GM21423 (cell line): Measurements from ENCODE around the gene AUH.

Source experiments
- ATAC-seq: cut with Tn5 transposase; IDR thresholded peaks from one replicate; pipeline ENCODE4 v1.9.1; 2021; ENCODE audit warnings: mild to moderate bottlenecking, moderate library complexity; ENCODE audit not compliant: unreplicated experiment

Gene AUH

GRCh38 chr9:91297306-91297705 is 64.4 kb downstream of the AUH start:
- no peak for ATAC-seq

- no peak for ATAC-seq
These were observed 65.4 kb downstream of the AUH start for GRCh38 chr9:91296354-91296753.

- no peak for ATAC-seq
These were observed 66.4 kb downstream of the AUH start for GRCh38 chr9:91295357-91295756.

DNA sequence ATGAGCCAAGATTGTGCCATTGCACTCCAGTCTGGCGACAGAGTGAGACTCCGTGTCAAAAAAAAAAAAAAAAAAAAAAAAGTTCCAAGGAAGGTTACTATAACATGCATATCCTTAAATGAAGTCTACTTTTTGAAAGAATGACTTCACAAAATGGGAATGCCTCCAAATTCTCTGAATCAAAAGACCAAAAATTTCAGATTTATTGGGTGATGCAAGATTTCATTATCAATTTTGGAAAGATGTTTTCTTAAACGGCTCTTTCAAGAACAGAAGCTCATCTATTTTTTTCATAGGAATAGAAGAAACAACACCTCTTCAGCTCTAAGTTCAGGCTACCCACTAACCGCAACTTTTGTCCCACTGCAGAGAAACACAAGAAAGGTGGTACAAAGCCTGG is 69.9 kb downstream of the AUH start:
- no peak for ATAC-seq

GRCh38 chr9:91289244-91289643 is 72.5 kb downstream of the AUH start:
- ATAC-seq = no peak

DNA sequence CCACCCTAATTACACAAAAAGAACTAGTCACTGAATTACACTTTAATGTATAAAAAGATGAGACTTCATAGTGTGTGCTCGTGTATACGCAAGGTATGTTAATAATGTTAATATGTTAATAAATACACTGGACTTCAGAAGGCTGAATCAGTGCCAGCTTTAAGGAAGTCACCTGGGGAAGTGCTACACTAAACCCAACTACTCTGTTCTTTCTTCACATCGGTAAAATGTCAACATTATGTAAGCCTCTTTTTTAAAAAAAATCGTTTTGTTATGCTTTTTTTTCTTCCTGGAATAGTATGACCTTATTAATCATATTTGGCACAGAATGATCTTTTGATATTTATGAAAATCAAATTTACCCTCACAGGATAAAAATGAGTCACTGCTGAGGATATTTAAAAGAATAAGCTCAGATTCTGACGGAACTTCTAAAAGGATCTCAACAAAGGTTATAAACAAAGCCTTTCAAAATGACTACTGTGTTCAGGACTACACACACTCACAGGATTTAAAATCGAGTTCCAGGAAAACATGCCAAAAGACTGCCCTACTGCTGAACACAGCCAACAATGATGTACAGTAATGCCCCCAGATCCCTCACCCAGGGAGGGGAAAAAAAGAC is 75.9 kb downstream of the AUH start:
- no peak for ATAC-seq

GRCh38 chr9:91282292-91282691 is 79.4 kb downstream of the AUH start:
- ATAC-seq = no peak

- no peak for ATAC-seq
These were observed 82.2 kb downstream of the AUH start for GRCh38 chr9:91279296-91280204.

- ATAC-seq = no peak
These were observed 85.2 kb downstream of the AUH start for GRCh38 chr9:91276513-91276912.

- ATAC-seq = no peak
These were observed 86.1 kb downstream of the AUH start for GRCh38 chr9:91275655-91276054.

GRCh38 chr9:91274949-91275492 is 86.7 kb downstream of the AUH start:
- ATAC-seq = no peak

DNA sequence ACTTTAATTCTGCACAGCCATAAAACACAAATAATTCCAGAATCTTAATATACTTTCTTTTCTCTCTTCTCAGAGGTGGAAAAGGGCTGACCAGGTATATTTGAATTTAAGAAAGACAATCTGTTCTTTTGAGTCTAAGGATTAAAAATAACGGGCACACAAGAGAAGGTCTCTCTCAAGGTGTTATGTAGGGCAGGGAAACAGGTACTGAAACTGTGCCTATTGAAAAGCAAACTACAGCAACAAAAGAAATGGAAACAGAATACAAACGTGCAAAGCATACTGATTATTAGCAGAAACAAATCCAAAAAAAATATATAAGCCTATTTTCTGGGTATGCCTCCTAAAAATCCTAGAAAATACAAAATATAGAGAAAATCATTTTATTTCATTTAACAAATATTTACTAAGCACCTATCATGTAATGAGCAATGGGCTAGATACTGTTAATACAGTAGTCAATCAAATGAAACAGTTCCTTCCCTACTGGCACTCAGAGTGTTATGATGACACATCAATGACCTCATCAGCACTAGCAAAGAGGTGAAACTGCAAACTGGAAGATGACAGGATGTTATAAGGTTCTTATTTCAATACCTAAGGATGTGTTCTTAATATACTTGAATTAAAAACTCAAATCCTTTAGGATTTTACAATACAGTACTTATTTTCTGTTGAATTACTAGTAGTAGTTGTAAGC is 87.7 kb downstream of the AUH start:
- no peak for ATAC-seq

DNA sequence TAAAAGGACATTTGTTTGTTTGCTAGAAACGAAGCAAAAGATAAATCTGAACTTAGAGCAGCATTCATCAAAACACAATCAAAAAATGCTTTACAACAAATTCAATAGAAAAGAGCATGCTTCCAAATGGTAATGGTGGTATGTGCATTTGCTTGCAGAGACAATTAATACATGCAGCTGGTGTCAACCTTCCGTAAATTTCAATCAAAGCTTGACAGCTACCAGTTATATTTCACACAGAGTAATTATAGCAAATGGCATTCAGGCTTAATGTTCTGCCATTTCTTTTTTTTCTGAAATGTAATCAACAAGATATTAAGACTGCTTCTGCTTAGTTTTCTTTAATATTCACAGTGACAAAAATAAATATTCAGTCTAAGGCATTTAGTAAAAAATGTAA is 90.6 kb downstream of the AUH start:
- ATAC-seq = no peak

- ATAC-seq = no peak
These were observed 91.7 kb downstream of the AUH start for GRCh38 chr9:91269907-91270491.

- no peak for ATAC-seq
These were observed 95.3 kb downstream of the AUH start for GRCh38 chr9:91266448-91266847.

GRCh38 chr9:91265514-91265913 is 96.2 kb downstream of the AUH start:
- ATAC-seq = no peak

- no peak for ATAC-seq
These were observed 100.3 kb downstream of the AUH start for GRCh38 chr9:91261417-91261816.

GRCh38 chr9:91259162-91259561 is 102.6 kb downstream of the AUH start:
- ATAC-seq = no peak

DNA sequence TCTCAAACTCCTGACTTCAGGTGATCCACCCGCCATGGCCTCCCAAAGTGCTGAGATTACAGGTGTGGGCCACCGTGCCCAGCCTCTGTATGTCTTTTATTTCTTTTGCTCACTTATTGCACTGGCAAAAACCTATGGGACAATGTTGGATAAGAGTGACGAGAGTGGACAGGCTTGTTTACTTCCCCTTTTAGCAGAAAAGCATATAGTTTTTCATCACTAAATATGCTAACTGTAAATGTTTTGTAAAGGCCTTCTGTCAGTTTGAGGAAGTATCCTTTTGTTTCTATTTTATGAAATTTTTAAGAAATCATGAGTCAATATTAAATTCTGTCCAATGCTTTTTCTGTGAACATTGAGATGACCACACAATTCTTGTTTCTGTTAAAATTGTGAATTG is 103.3 kb downstream of the AUH start:
- ATAC-seq = no peak

- no peak for ATAC-seq
These were observed 105.5 kb downstream of the AUH start for GRCh38 chr9:91256235-91256634.

DNA sequence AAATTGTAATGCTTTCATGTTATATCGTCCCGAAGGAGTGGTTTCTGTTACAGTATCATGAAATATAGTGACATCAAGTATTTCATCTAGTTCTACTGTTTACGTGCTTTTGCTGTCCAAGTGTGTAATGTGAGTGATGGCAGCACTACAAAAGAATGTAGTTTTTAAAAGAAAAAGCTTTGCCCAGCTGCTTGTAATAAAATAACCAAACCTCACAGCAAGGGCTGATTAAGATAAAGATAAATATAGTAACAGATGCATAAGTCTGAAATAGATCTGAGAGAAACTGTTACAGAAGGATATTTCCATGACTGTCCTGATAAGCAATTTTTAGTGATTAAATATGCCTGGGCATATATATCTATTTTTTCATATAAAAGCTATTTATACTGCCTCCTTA is 106.4 kb downstream of the AUH start:
- ATAC-seq = no peak
